ENCODE measurements around the gene CLDN5. TPM values are rescaled to one million over a fixed set of nuclear protein-coding genes. Genes with fewer than 3 reads are reported as not detected.

CLDN5 gene
- total and polyA plus RNA-seq, 5 donors from 2014 or later = 0.84 to 2.3 (median 1.7) TPM

GRCh38 chr22:19499236-19499879 is 24.9 kb downstream of the CLDN5 start:
- Mint-ChIP-seq H3K9me3 (no peaks in the 10 kb centered on the region), H3K4me3 (no peak overlapping the region), H3K27me3 (no peaks in the 10 kb centered on the region), H3K27ac (peak overlapping the region; percentile 14 to 46 (median 17)), H3K4me1 (peaks cover 4 to 18% (median 14%) of the 10 kb centered on the region in 4 donors), H3K36me3 (no peaks in the 10 kb centered on the region)
- H3K4me3 ChIP-seq (ENCODE audit: low read depth, low read length) = no peak overlapping the region
- ATAC-seq (ENCODE audit: low read depth in 2 of 2) = no peak
- H3K36me3 ChIP-seq (ENCODE audit: control insufficient read depth, insufficient read depth, low read length) = no peaks in the 10 kb centered on the region
- H3K9me3 ChIP-seq (ENCODE audit: control insufficient read depth in 2 of 2, low read length in 2 of 2) = no peaks in the 10 kb centered on the region
- no peaks in the 10 kb centered on the region for H3K27me3 ChIP-seq (ENCODE audit: control insufficient read depth, insufficient read depth, low read length)
- peaks cover 12% of the 10 kb centered on the region for H3K4me1 ChIP-seq (ENCODE audit: control insufficient read depth, insufficient read depth, low read length, poor library complexity, severe bottlenecking)
- H3K27ac ChIP-seq (ENCODE audit: insufficient read depth, low read length, poor library complexity, severe bottlenecking) = no peak overlapping the region
- DNase-seq = no peak

- H3K9me3 ChIP-seq (ENCODE audit: control insufficient read depth in 2 of 2, low read length in 2 of 2) = no peaks in the 10 kb centered on the region
- no peak overlapping the region for H3K4me3 ChIP-seq (ENCODE audit: low read depth, low read length)
- no peaks in the 10 kb centered on the region for H3K27me3 Mint-ChIP-seq
- no peaks in the 10 kb centered on the region for H3K36me3 Mint-ChIP-seq
- H3K27me3 ChIP-seq (ENCODE audit: control insufficient read depth, insufficient read depth, low read length) = no peaks in the 10 kb centered on the region
- H3K9me3 Mint-ChIP-seq = no peaks in the 10 kb centered on the region
- no peak overlapping the region for H3K27ac ChIP-seq (ENCODE audit: insufficient read depth, low read length, poor library complexity, severe bottlenecking)
- no peaks in the 10 kb centered on the region for H3K36me3 ChIP-seq (ENCODE audit: control insufficient read depth, insufficient read depth, low read length)
- H3K4me1 Mint-ChIP-seq = peaks cover 4 to 18% (median 14%) of the 10 kb centered on the region in 4 donors
- H3K4me1 ChIP-seq (ENCODE audit: control insufficient read depth, insufficient read depth, low read length, poor library complexity, severe bottlenecking) = peaks cover 12% of the 10 kb centered on the region
- ATAC-seq (ENCODE audit: low read depth in 2 of 2) (no peak), DNase-seq (no peak)
- no peak overlapping the region for H3K4me3 Mint-ChIP-seq
- peak overlapping the region in 2 of 3 donors; percentile 17 to 46 for H3K27ac Mint-ChIP-seq
Observed at GRCh38 chr22:19498866-19499190, 25.4 kb downstream of the CLDN5 start.

- Histone ChIP-seq H3K27me3 (ENCODE audit: control insufficient read depth, insufficient read depth, low read length) (no peaks in the 10 kb centered on the region), H3K27ac (ENCODE audit: insufficient read depth, low read length, poor library complexity, severe bottlenecking) (no peak overlapping the region), H3K9me3 (ENCODE audit: control insufficient read depth in 2 of 2, low read length in 2 of 2) (no peaks in the 10 kb centered on the region), H3K4me1 (ENCODE audit: control insufficient read depth, insufficient read depth, low read length, poor library complexity, severe bottlenecking) (peaks cover 12% of the 10 kb centered on the region), H3K36me3 (ENCODE audit: control insufficient read depth, insufficient read depth, low read length) (no peaks in the 10 kb centered on the region), H3K4me3 (ENCODE audit: low read depth, low read length) (no peak overlapping the region)
- ATAC-seq (ENCODE audit: low read depth in 2 of 2) (no peak), DNase-seq (no peak)
- Mint-ChIP-seq H3K4me3 (no peak overlapping the region), H3K36me3 (no peaks in the 10 kb centered on the region), H3K4me1 (peaks cover 4 to 18% (median 14%) of the 10 kb centered on the region in 4 donors), H3K27me3 (no peaks in the 10 kb centered on the region), H3K27ac (peak overlapping the region in 1 of 3 donors; percentile 17), H3K9me3 (no peaks in the 10 kb centered on the region)
Observed at GRCh38 chr22:19498154-19498865, 25.9 kb downstream of the CLDN5 start.

GRCh38 chr22:19497245-19497644 is 27.0 kb downstream of the CLDN5 start:
- Histone ChIP-seq H3K27me3 (ENCODE audit: control insufficient read depth, insufficient read depth, low read length) (no peaks in the 10 kb centered on the region), H3K4me3 (ENCODE audit: low read depth, low read length) (no peak overlapping the region), H3K9me3 (ENCODE audit: control insufficient read depth in 2 of 2, low read length in 2 of 2) (no peaks in the 10 kb centered on the region), H3K4me1 (ENCODE audit: control insufficient read depth, insufficient read depth, low read length, poor library complexity, severe bottlenecking) (peaks cover 12% of the 10 kb centered on the region), H3K36me3 (ENCODE audit: control insufficient read depth, insufficient read depth, low read length) (no peaks in the 10 kb centered on the region), H3K27ac (ENCODE audit: insufficient read depth, low read length, poor library complexity, severe bottlenecking) (no peak overlapping the region)
- H3K4me3 Mint-ChIP-seq = no peak overlapping the region
- no peaks in the 10 kb centered on the region for H3K36me3 Mint-ChIP-seq
- DNase-seq (no peak), ATAC-seq (ENCODE audit: low read depth in 2 of 2) (no peak)
- H3K4me1 Mint-ChIP-seq = peaks cover 7 to 22% (median 15%) of the 10 kb centered on the region in 4 donors
- H3K27me3 Mint-ChIP-seq = no peaks in the 10 kb centered on the region
- peak overlapping the region; percentile 12 to 75 (median 35) for H3K27ac Mint-ChIP-seq
- H3K9me3 Mint-ChIP-seq = no peaks in the 10 kb centered on the region

GRCh38 chr22:19496324-19496630 is 27.9 kb downstream of the CLDN5 start:
- no peaks in the 10 kb centered on the region for H3K27me3 ChIP-seq (ENCODE audit: control insufficient read depth, insufficient read depth, low read length)
- DNase-seq (no peak), ATAC-seq (ENCODE audit: low read depth in 2 of 2) (no peak)
- no peak overlapping the region for H3K4me3 ChIP-seq (ENCODE audit: low read depth, low read length)
- no peaks in the 10 kb centered on the region for H3K9me3 ChIP-seq (ENCODE audit: control insufficient read depth in 2 of 2, low read length in 2 of 2)
- no peaks in the 10 kb centered on the region for H3K36me3 Mint-ChIP-seq
- peaks cover 9 to 22% (median 18%) of the 10 kb centered on the region in 4 donors for H3K4me1 Mint-ChIP-seq
- H3K27ac Mint-ChIP-seq = peak overlapping the region in 2 of 3 donors; percentile 76 to 87
- H3K36me3 ChIP-seq (ENCODE audit: control insufficient read depth, insufficient read depth, low read length) = no peaks in the 10 kb centered on the region
- H3K27me3 Mint-ChIP-seq = no peaks in the 10 kb centered on the region
- H3K9me3 Mint-ChIP-seq = no peaks in the 10 kb centered on the region
- H3K4me3 Mint-ChIP-seq = no peak overlapping the region
- H3K27ac ChIP-seq (ENCODE audit: insufficient read depth, low read length, poor library complexity, severe bottlenecking) = peak overlapping the region; percentile 35
- H3K4me1 ChIP-seq (ENCODE audit: control insufficient read depth, insufficient read depth, low read length, poor library complexity, severe bottlenecking) = peaks cover 12% of the 10 kb centered on the region

- peak in 2 of 3 donors; percentile 68 to 86 for DNase-seq
- Histone ChIP-seq H3K9me3 (ENCODE audit: control insufficient read depth in 2 of 2, low read length in 2 of 2) (no peaks in the 10 kb centered on the region), H3K27ac (ENCODE audit: insufficient read depth, low read length, poor library complexity, severe bottlenecking) (peak overlapping the region; percentile 35), H3K36me3 (ENCODE audit: control insufficient read depth, insufficient read depth, low read length) (no peaks in the 10 kb centered on the region), H3K27me3 (ENCODE audit: control insufficient read depth, insufficient read depth, low read length) (no peaks in the 10 kb centered on the region), H3K4me1 (ENCODE audit: control insufficient read depth, insufficient read depth, low read length, poor library complexity, severe bottlenecking) (peaks cover 12% of the 10 kb centered on the region), H3K4me3 (ENCODE audit: low read depth, low read length) (peak overlapping the region; percentile 33)
- peak; percentile 60 to 80 for ATAC-seq (ENCODE audit: low read depth in 2 of 2)
- Mint-ChIP-seq H3K36me3 (no peaks in the 10 kb centered on the region), H3K4me1 (peaks cover 9 to 22% (median 18%) of the 10 kb centered on the region in 4 donors), H3K27me3 (no peaks in the 10 kb centered on the region), H3K4me3 (no peak overlapping the region), H3K9me3 (no peaks in the 10 kb centered on the region), H3K27ac (peak overlapping the region; percentile 1 to 87 (median 76))
Observed at GRCh38 chr22:19495562-19496323, 28.5 kb downstream of the CLDN5 start.

GRCh38 chr22:19494676-19495173 is 29.5 kb downstream of the CLDN5 start:
- Histone ChIP-seq H3K27me3 (ENCODE audit: control insufficient read depth, insufficient read depth, low read length) (no peaks in the 10 kb centered on the region), H3K4me1 (ENCODE audit: control insufficient read depth, insufficient read depth, low read length, poor library complexity, severe bottlenecking) (peaks cover 12% of the 10 kb centered on the region), H3K9me3 (ENCODE audit: control insufficient read depth in 2 of 2, low read length in 2 of 2) (no peaks in the 10 kb centered on the region), H3K36me3 (ENCODE audit: control insufficient read depth, insufficient read depth, low read length) (no peaks in the 10 kb centered on the region), H3K4me3 (ENCODE audit: low read depth, low read length) (no peak overlapping the region), H3K27ac (ENCODE audit: insufficient read depth, low read length, poor library complexity, severe bottlenecking) (no peak overlapping the region)
- Mint-ChIP-seq H3K4me1 (peaks cover 12 to 26% (median 18%) of the 10 kb centered on the region in 4 donors), H3K36me3 (no peaks in the 10 kb centered on the region), H3K4me3 (no peak overlapping the region), H3K27ac (peak overlapping the region in 2 of 3 donors; percentile 69 to 76), H3K27me3 (no peaks in the 10 kb centered on the region), H3K9me3 (no peaks in the 10 kb centered on the region)
- no peak for DNase-seq
- no peak for ATAC-seq (ENCODE audit: low read depth in 2 of 2)

Data from CD4-positive, CD25-positive, alpha-beta regulatory T cell (primary cell).